IMR-90 (cell line): Measurements from ENCODE around the gene POU2F1. TPM values are rescaled to one million over a fixed set of nuclear protein-coding genes. Genes with fewer than 3 reads are reported as not detected.

ENCODE experiments used
- ATAC-seq: fragments of 200-7000 bp; cut with Tn5 transposase; 2 replicates; pipeline ENCODE4 v1.9.1; 2020; ENCODE audit warnings: low read depth, mild to moderate bottlenecking, moderate library complexity
- BruUV-seq: library from RNA; stranded (reverse); fragments of 400-500 nt; replicated peaks from 2 replicates; lab custom pipeline; 2021; lab: Mats Ljungman, UMichigan
- CTCF ChIA-PET: fragments of 300-600 bp; formaldehyde crosslinking; extraction: SDS; loops from one replicate; lab custom pipeline; 2021; ENCODE audit warnings: antibody characterized with exemption; lab: Yijun Ruan, JAX
- POLR2A ChIA-PET: fragments of 300-600 bp; sonication (Branson Sonifier 250); formaldehyde crosslinking; loops from one replicate; lab custom pipeline; 2022; ENCODE audit warnings: antibody characterized with exemption; ENCODE audit not compliant: unreplicated experiment; lab: Charles Lee
- DNase-seq: peaks from one replicate; pipeline ENCODE4 v3.0.0; 2013
- H2AFZ ChIP-seq: replicated peaks from 2 replicates; pipeline ENCODE3; 2013; ENCODE audit warnings: low read length, mild to moderate bottlenecking; ENCODE audit not compliant: poor library complexity
- H2AK5ac ChIP-seq: 2 replicates; pipeline ENCODE4 v1.6.1; 2013; ENCODE audit warnings: low read depth, low read length, inconsistent platforms
- H2AK9ac ChIP-seq: replicated peaks from 2 replicates; pipeline ENCODE3; 2013; ENCODE audit warnings: mild to moderate bottlenecking, low read depth, low read length, moderate library complexity; ENCODE audit not compliant: poor library complexity
- H2BK120ac ChIP-seq: 2 replicates; pipeline ENCODE4 v1.6.1; 2013; ENCODE audit warnings: low read depth, low read length, inconsistent platforms
- H2BK15ac ChIP-seq: 3 replicates; pipeline ENCODE4 v1.6.1; 2013; ENCODE audit warnings: low read depth, low read length, inconsistent platforms
- H2BK20ac ChIP-seq: 2 replicates; pipeline ENCODE4 v1.6.1; 2013; ENCODE audit warnings: low read depth, mild to moderate bottlenecking, inconsistent platforms, low read length, moderate library complexity
- H2BK5ac ChIP-seq: 2 replicates; pipeline ENCODE4 v1.6.1; 2013; ENCODE audit warnings: mild to moderate bottlenecking, low read depth, low read length, inconsistent platforms; ENCODE audit not compliant: poor library complexity, severe bottlenecking
- H3K14ac ChIP-seq: replicated peaks from 2 replicates; pipeline ENCODE4 v1.6.1; 2013; ENCODE audit warnings: low read depth, low read length, inconsistent platforms
- H3K18ac ChIP-seq: 2 replicates; pipeline ENCODE4 v1.6.1; 2013; ENCODE audit warnings: low read depth, low read length, control low read depth
- H3K23ac ChIP-seq: 2 replicates; pipeline ENCODE4 v1.6.1; 2013; ENCODE audit warnings: low read depth, low read length, inconsistent platforms
- H3K27ac ChIP-seq: 2 replicates; pipeline ENCODE4 v1.5.1; 2013; ENCODE audit warnings: mild to moderate bottlenecking, control low read depth, low read length; ENCODE audit not compliant: insufficient read depth
- H3K27me3 ChIP-seq: 2 replicates; pipeline ENCODE4 v1.6.1; 2013; ENCODE audit warnings: low read length; ENCODE audit not compliant: control insufficient read depth, insufficient read depth
- H3K36me3 ChIP-seq: 2 replicates; pipeline ENCODE4 v1.6.1; 2013; ENCODE audit warnings: low read length, mixed read lengths; ENCODE audit not compliant: control insufficient read depth, insufficient read depth
- H3K4ac ChIP-seq: 2 replicates; pipeline ENCODE4 v1.6.1; 2013; ENCODE audit warnings: low read depth, low read length, inconsistent platforms
- H3K4me1 ChIP-seq: 2 replicates; pipeline ENCODE4 v1.6.1; 2013; ENCODE audit warnings: low read length, mixed read lengths; ENCODE audit not compliant: control insufficient read depth, insufficient read depth
- H3K4me2 ChIP-seq: 2 replicates; pipeline ENCODE4 v1.6.1; 2013; ENCODE audit warnings: low read depth, mild to moderate bottlenecking, control low read depth, low read length, moderate library complexity
- H3K4me3 ChIP-seq: 2 replicates; pipeline ENCODE4 v1.5.1; 2013; ENCODE audit warnings: low read depth, mild to moderate bottlenecking, control low read depth, low read length, moderate library complexity; ENCODE audit not compliant: insufficient read depth
- H3K56ac ChIP-seq: 2 replicates; pipeline ENCODE4 v1.6.1; 2013; ENCODE audit warnings: low read length, inconsistent platforms; ENCODE audit not compliant: insufficient read depth; ENCODE audit errors: extremely low read depth
- H3K79me1 ChIP-seq, 2 experiments: 2 replicates each; pipeline ENCODE4 v1.6.1; 2013; ENCODE audit warnings: low read length in 2 of 2, inconsistent platforms in 1 of 2, low read depth in 1 of 2
- H3K9ac ChIP-seq: 2 replicates; pipeline ENCODE4 v1.6.1; 2013; ENCODE audit warnings: low read depth, low read length, control low read depth
- H3K9me1 ChIP-seq: 2 replicates; pipeline ENCODE4 v1.6.1; 2013; ENCODE audit warnings: low read length, inconsistent platforms; ENCODE audit not compliant: insufficient read depth
- H3K9me3 ChIP-seq: 2 replicates; pipeline ENCODE4 v1.6.1; 2013; ENCODE audit warnings: low read length; ENCODE audit not compliant: control insufficient read depth, insufficient read depth
- H4K20me1 ChIP-seq: 2 replicates; pipeline ENCODE4 v1.6.1; 2013; ENCODE audit warnings: low read length, inconsistent platforms; ENCODE audit not compliant: insufficient read depth
- H4K5ac ChIP-seq: 2 replicates; pipeline ENCODE4 v1.6.1; 2013; ENCODE audit warnings: mild to moderate bottlenecking, low read depth, low read length, control low read depth
- H4K8ac ChIP-seq, 2 experiments: 2 replicates each; pipeline ENCODE4 v1.6.1; 2013; ENCODE audit warnings: low read depth in 2 of 2, low read length in 2 of 2, control low read depth in 1 of 2, inconsistent platforms in 1 of 2
- H4K91ac ChIP-seq: 2 replicates; pipeline ENCODE4 v1.6.1; 2013; ENCODE audit warnings: low read depth, low read length, inconsistent platforms; ENCODE audit not compliant: insufficient read depth
- ELK1 ChIP-seq: fragments of 150-350 bp; IDR thresholded peaks from 2 replicates; pipeline ENCODE4 v1.6.1; 2016; ENCODE audit warnings: low read depth, mild to moderate bottlenecking, low read length, moderate library complexity, borderline replicate concordance
- FOS ChIP-seq: fragments of 150-350 bp; IDR thresholded peaks from 2 replicates; pipeline ENCODE4 v1.6.1; 2016; ENCODE audit warnings: low read depth, low read length
- MAFK ChIP-seq: IDR thresholded peaks from 2 replicates; pipeline ENCODE4 v1.6.1; 2012; ENCODE audit warnings: low read depth, low read length, improper control_type of control experiment
- MXI1 ChIP-seq: IDR thresholded peaks from 2 replicates; pipeline ENCODE4 v1.6.1; 2012; ENCODE audit warnings: low read depth, mild to moderate bottlenecking, low read length, moderate library complexity, borderline replicate concordance
- NFE2L2 ChIP-seq: fragments of 150-350 bp; IDR thresholded peaks from 2 replicates; pipeline ENCODE4 v1.6.1; 2016; ENCODE audit warnings: low read depth, mild to moderate bottlenecking, low read length
- POLR2A ChIP-seq: IDR thresholded peaks from 2 replicates; pipeline ENCODE4 v1.6.1; 2012; ENCODE audit warnings: mild to moderate bottlenecking, low read depth, low read length
- RAD21 ChIP-seq: IDR thresholded peaks from 2 replicates; pipeline ENCODE4 v1.6.1; 2012; ENCODE audit warnings: low read length, improper control_type of control experiment
- SMC3 ChIP-seq: fragments of 150-350 bp; IDR thresholded peaks from 2 replicates; pipeline ENCODE4 v1.6.1; 2016; ENCODE audit warnings: low read depth, mild to moderate bottlenecking, antibody characterized with exemption, low read length, moderate library complexity
- USF2 ChIP-seq: fragments of 150-350 bp; IDR thresholded peaks from 2 replicates; pipeline ENCODE4 v1.6.1; 2017; ENCODE audit warnings: mild to moderate bottlenecking, antibody characterized with exemption, low read length, low read depth
- WGBS, 2 experiments: methylation state at CpG; one replicate each; pipeline versions ENCODE4 v1.1.5 to v1.1.7; 2013; ENCODE audit warnings: missing lambda C conversion rate in 2 of 2; ENCODE audit not compliant: insufficient read length in 1 of 2; ENCODE audit errors: extremely low coverage in 2 of 2; 5-methylcytosine and 5-hydroxymethylcytosine counted together
- dilution Hi-C: fragments of 300-500 bp; cut with HindIII; formaldehyde crosslinking; loops from one replicate; pipeline ENCODE4 v1.14.3; 2018; ENCODE audit warnings: low sequenced_read_pairs; ENCODE audit not compliant: unreplicated experiment
- in situ Hi-C: fragments of 300-500 bp; cut with MboI; formaldehyde crosslinking; loops from 3 replicates; pipeline ENCODE4 v1.14.3; 2019; ENCODE audit warnings: low sequenced_read_pairs, inconsistent platforms, mixed read lengths
- intact Hi-C: fragments of 100-400 bp; cut with micrococcal nuclease; formaldehyde crosslinking; loops from 2 replicates; pipeline ENCODE4 v1.10.0; 2022
- polyA plus RNA-seq, 3 experiments: library from polyadenylated mRNA; depleted of rRNA; stranded (reverse); fragments of >200 nt; gene quantifications; 2 replicates each; pipeline ENCODE4 v1.2.3, GENCODE V29; 2012; ENCODE audit warnings: low replicate concordance in 1 of 3
- total RNA-seq: library from RNA; depleted of rRNA; stranded (reverse); fragments of >200 nt; gene quantifications from 2 replicates; pipeline ENCODE4 v1.2.3, GENCODE V29; 2012

Gene POU2F1
- total and polyA plus RNA-seq, 2 of the 4 experiments (the other 2 are of a cell fraction): 1.2 to 3.4 TPM

- no peak for TF ChIP-seq ELK1
- no peak for TF ChIP-seq POLR2A
- TF ChIP-seq RAD21: no peak
- TF ChIP-seq MAFK: no peak
- TF ChIP-seq MXI1: no peak
- no peak for TF ChIP-seq FOS
- no peak for TF ChIP-seq USF2
- no peak for TF ChIP-seq SMC3
- no peak for TF ChIP-seq NFE2L2
- no peak overlapping the region for H2AK5ac ChIP-seq
- POLR2A ChIA-PET: no interaction called here
- intact Hi-C loops: no loop called here
- no CpG with 5 or more reads among the region's 9 CpGs for WGBS, 2 experiments
- H3K14ac ChIP-seq: no peak overlapping the region
- H3K4me1 ChIP-seq: no peaks in the 10 kb centered on the region
- no peak overlapping the region for H2BK5ac ChIP-seq
- H2BK20ac ChIP-seq: no peak overlapping the region
- no peak overlapping the region for H3K4me2 ChIP-seq
- H3K9ac ChIP-seq: no peak overlapping the region
- H3K27ac ChIP-seq: no peak overlapping the region
- no peak overlapping the region for H3K4ac ChIP-seq
- H3K9me3 ChIP-seq: no peaks in the 10 kb centered on the region
- dilution Hi-C loops: no loop called here
- H3K79me1 ChIP-seq: no peaks in the 10 kb centered on the region; a peak in 1 of 4 replicates
- H3K9me1 ChIP-seq: no peaks in the 10 kb centered on the region
- H4K20me1 ChIP-seq: no peaks in the 10 kb centered on the region
- CTCF ChIA-PET: no interaction called here
- H3K36me3 ChIP-seq: no peaks in the 10 kb centered on the region
- H3K4me3 ChIP-seq: no peak overlapping the region
- H4K8ac ChIP-seq: no peak overlapping the region
- H2AFZ ChIP-seq: no peak overlapping the region
- ATAC-seq: no peak
- DNase-seq: no peak
- in situ Hi-C loops: no loop called here
- no peak overlapping the region for H4K91ac ChIP-seq
- H3K56ac ChIP-seq: no peak overlapping the region
- no peak overlapping the region for H2BK15ac ChIP-seq
- H4K5ac ChIP-seq: no peak overlapping the region
- H2AK9ac ChIP-seq: no peak overlapping the region
- H3K23ac ChIP-seq: no peak overlapping the region
- no peak overlapping the region for H3K18ac ChIP-seq
- no peak overlapping the region for H2BK120ac ChIP-seq
- BruUV-seq: no TSS peak
- no peaks in the 10 kb centered on the region for H3K27me3 ChIP-seq
These were observed 84.5 kb downstream of the POU2F1 start for GRCh38 chr1:167305059-167305705.
